Myocyte (in vitro differentiated cells): ENCODE measurements around the gene CBFB. TPM values are rescaled to one million over a fixed set of nuclear protein-coding genes. Genes with fewer than 3 reads are reported as not detected.
"Not testable (repeated sequence)": the region's sequence is repeated elsewhere in the genome, so short reads cannot be mapped to it uniquely, and the experiment has no call there.

ENCODE experiments used
- DNase-seq: peaks from one replicate; pipeline ENCODE4 v3.0.0-alpha.2; 2012; ENCODE audit warnings: low read depth
- polyA plus RNA-seq: library from polyadenylated mRNA; unstranded; fragments of >200 nt; gene quantifications from one replicate; pipeline ENCODE4 v1.2.1, GENCODE V29; 2012; ENCODE audit warnings: missing spikeins
- total RNA-seq: library from RNA; depleted of rRNA; stranded (reverse); fragments of >200 nt; gene quantifications from 2 replicates; pipeline ENCODE4 v1.2.3, GENCODE V29; 2014

CBFB gene
- total RNA-seq, result 54.1 and 75.1 TPM in 2 replicates
- polyA plus RNA-seq, result 29.6 TPM

- DNase-seq, result peak; percentile 93
Observed at GRCh38 chr16:67028696-67029253, at the start of gene CBFB. Gene CBFB (plus strand): TSS chr16:67029149. CDS start chr16:67029408, 259 bp downstream.

DNA sequence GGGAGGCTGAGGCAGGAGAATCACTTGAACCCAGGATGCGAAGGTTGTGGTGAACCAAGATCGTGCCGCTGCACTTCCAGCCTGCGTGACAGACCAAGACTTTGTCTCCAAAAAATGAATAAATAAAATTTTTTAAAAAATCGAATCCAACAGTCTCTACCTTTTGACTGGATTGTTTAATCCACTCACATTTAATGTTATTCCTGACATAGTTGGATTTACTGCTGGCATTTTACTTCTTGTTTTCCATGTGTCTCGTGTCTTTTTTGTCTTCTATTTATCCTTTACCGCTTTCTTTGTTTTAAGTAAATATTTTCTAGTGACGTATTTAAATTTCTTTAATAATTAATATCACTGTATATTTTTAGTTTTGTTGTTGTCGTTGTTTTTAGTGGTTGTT lies 45.9 kb upstream of the CBFB start:
- no peak for DNase-seq

DNA sequence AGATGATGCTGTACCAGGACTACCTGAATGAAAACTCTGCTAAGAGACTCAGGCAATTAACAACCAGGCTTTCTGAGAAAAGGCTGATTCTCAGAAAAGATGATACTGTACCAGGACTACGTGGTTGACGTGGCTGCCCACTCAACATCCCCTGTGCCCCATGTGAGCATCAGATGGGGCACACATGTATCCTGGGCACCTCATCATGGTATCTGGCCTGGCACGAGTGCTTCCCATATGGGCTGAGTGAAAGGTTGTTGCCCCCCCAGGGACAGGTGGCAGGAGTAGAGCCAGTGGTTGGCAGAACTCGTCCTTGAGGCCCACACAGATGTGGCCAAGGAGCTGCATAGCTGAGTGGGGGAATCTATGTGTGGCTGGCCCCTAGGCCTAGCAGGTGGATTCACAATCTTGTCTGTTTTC lies 44.0 kb upstream of the CBFB start:
- DNase-seq, result no peak

GRCh38 chr16:66986559-66986958 lies 42.4 kb upstream of the CBFB start:
- DNase-seq, result no peak

- DNase-seq, result no peak
Observed at GRCh38 chr16:66988197-66988788, 40.7 kb upstream of the CBFB start, which contains the start of gene CES4A. Gene CES4A (plus strand): TSS chr16:66988589. CDS start chr16:66988773, 184 bp downstream.

DNA sequence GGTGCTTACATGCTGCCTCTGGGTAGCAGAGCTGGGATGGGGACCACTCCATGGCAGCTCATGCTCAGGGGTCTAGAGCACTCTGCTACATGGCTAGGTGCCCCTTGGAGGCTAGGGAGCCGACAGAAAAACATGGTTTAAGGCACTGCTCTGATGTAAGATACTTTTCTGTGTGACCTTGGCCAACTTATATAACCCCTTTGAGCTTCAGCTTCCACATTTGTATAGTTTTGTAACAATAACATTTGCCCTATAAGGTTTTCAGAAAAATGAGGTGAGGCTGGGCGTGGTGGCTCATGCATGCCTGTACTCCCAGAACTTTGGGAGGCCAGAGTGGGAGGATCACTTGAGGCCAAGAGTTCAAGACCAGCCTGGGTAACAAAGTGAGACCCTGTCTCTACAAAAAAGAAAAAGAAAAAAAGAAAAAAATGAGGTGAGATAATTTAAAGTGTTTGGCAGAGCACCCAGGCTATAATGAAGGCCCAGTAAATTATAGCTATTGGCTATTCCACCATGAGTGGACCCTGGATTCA lies 37.3 kb upstream of the CBFB start:
- DNase-seq, result no peak

DNA sequence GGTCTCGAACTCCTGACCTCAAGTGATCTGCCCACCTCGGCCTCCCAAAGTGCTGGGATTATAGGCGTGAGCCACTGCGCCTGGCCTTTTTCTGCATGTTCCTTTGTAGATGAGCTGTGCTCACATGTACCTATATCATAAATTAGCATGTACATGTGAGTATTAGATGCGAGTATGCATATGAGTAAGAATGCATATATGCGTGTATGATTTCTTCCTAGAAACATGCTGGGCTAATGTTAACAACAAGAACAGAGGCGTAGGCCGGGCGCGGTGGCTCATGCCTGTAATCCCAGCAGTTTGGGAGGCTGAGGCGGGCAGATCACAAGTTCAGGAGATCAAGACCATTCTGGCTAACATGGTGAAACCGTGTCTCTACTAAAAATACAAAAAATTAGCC lies 35.4 kb upstream of the CBFB start:
- DNase-seq, result not testable (repeated sequence)

- peak; percentile 74 for DNase-seq
Observed at GRCh38 chr16:66996324-66996982, 32.5 kb upstream of the CBFB start.

- peak; percentile 57 for DNase-seq
Observed at GRCh38 chr16:66996983-66997358, 32.0 kb upstream of the CBFB start.

- DNase-seq, result peak; percentile 36
Observed at GRCh38 chr16:67000384-67001351, 28.3 kb upstream of the CBFB start.

DNA sequence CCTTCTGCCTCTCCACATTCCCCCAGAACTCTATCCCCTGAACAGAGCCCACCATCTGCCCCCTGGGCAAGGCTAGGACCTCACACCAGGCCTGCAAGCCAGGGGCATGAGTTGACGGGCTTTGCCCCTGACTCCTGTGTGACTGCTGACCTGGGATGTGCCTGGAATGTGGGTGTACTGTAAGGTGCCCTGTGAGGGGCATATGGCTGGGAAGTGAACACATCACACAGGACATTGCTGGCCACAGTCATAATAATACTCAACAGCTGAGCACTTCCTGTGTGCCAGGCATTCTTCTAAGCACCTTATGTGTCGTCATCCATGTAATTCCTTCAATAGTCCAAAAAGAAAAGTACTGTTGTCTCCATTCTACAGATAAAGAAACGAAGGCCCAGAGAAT lies 27.2 kb upstream of the CBFB start:
- DNase-seq, result no peak

DNA sequence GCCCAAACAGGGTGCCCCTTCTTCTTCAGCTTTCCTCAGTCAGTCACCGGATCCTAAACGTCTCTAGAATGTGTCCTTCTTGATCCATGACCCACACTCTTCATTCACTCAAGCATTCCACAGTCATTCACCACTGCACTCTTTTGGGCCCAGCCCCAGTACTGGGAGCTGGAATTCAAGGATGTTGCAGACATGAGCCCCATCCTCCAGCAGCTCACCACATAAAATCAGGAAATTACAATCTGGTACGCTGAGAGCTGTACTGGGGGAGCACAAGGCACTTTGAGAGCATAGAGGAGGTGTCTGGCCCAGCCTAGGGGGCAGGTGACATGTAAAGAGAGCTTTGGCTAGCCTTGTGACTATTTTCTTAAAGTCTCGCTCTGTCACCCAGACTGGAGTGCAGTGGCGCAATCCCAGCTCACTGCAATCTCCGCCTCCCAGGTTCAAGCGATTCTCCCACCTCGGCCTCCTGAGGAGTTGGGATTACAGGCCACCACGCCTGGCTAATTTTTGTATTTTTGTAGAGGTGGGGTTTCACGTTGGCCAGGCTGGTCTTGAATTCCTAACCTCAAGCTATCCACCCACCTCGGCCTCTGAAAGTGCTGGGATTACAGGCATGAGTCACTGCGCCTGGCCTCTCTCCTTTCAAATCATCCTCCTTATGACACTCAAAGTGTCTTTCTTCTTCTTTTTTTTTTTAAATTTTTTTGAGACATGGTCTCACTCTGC lies 21.9 kb upstream of the CBFB start:
- DNase-seq, result no peak

GRCh38 chr16:67009158-67009557 lies 19.8 kb upstream of the CBFB start:
- DNase-seq, result no peak

- DNase-seq, result no peak
Observed at GRCh38 chr16:67011274-67011673, 17.7 kb upstream of the CBFB start.

GRCh38 chr16:67013233-67013822 lies 15.6 kb upstream of the CBFB start:
- DNase-seq, result peak; percentile 56

DNA sequence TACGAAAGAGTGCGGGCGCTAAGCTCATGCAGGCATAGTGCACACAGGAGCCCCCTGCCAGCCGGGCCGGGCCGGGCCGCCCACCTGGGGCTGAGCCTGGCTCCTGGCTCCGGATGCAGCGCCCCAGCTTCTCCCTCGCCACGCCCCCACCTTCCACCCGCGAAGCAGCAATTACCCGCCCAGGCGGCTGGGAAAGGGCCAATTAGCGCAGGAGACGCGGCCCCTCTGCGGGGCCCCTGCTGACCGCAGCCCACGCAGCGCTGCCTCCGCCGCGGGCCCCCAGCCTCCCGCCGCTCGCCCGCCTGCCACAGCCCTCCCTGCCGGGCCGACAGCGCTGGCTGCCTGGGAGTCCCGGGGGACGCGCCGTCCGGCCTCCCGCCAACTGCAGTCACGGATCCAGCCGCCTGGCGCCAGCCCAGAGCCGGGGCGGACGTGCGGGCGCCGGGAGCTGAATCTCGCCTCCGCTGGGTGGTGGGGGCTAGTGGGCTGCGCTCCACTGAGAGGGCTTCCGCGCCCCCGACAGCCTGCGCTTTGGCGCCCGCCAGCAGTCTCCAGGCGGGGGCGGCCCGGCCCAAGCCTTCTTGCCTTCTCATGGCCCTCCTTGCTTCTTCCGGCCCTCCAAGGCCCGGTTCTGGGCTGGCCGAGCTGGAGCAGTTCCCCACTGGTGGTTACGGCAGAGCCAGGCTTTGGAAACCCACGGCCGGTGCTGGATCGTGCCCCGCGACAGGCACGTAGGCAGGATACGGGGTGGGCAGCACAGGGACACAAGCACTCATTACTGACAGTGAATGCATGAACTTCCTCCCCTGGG lies 14.9 kb upstream of the CBFB start:
- peak; percentile 70 for DNase-seq

DNA sequence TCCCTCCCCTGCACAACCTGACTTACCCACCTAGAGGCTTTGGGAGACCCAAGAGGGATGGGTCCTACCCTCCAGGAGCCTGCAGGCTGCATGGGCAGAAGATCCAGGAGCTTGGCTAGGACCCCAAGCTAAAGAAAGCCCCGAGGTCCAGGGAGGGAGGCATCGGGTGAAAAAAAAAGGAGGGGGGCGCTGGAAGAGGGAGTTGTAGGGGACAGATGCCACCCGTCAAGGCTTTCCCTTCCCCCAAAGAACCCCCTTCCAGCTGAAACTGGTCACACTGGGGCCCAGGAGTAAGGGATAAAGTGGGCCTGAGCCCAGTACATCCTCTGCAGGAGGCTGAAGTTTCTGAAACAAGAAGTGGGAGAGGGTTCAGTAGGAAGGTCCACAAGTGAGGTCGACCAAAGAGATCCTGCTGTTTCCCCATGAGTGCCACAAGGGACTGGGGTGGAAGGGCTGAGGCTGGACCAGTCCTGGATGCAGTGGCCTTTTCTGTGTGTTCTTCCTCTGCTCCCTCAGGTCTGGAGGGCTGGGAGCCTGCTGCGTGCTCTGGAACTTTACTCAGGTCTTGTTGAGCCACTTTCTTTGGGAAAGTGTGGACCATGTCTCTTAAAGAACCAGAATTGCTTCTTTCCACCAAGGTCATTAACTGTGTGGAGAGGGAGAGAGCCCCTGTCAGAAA lies 14.2 kb upstream of the CBFB start:
- no peak for DNase-seq

DNA sequence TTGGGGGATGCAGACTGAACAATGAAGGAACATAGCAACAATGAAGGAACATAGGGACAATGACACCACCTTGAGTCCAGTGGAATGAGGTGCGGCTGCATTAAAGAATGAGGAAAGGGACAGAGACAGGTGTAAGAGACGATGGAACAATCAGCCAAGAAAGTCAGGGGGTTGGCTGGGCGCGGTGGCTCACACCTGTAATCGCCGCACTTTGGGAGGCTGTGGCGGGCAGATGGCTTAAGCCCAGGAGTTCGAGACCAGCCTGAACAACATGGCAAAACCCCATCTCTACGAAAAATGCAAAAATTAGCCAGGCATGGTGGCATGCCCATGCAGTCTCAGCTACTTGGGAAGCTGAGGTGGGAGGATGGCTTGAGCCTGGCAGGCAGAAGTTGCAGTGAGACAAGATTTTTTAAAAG lies 13.6 kb upstream of the CBFB start:
- DNase-seq, result no peak

DNA sequence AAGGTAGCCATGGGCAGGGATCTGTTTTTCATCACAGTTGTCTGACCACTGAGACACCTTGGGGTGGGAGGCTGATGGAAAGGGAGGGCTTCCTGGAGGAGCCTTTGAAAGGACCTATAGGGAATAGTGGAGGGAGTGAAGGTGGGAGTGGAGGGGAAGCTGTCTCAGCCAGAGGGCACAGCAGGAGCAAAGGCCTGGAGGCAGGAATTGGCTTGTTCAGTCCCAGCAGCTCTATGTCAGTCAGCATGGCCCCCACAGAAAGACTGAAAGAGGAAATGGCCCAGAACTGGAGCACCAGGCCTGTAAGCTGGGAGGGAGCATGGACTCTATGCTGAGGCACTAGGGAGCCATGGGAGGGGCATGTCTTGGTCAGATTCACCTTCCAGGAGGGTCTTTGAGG lies 12.8 kb upstream of the CBFB start:
- no peak for DNase-seq
